NCI-H1048 (cell line): ENCODE results near the gene RHOF.
"Not testable (repeated sequence)": the region's sequence is repeated elsewhere in the genome, so short reads cannot be mapped to it uniquely, and the experiment has no call there.

Experiments used
- DNase-seq: peaks from one replicate; lab custom pipeline; 2025; lab: John Stamatoyannopoulos, UW

The RHOF gene

DNA sequence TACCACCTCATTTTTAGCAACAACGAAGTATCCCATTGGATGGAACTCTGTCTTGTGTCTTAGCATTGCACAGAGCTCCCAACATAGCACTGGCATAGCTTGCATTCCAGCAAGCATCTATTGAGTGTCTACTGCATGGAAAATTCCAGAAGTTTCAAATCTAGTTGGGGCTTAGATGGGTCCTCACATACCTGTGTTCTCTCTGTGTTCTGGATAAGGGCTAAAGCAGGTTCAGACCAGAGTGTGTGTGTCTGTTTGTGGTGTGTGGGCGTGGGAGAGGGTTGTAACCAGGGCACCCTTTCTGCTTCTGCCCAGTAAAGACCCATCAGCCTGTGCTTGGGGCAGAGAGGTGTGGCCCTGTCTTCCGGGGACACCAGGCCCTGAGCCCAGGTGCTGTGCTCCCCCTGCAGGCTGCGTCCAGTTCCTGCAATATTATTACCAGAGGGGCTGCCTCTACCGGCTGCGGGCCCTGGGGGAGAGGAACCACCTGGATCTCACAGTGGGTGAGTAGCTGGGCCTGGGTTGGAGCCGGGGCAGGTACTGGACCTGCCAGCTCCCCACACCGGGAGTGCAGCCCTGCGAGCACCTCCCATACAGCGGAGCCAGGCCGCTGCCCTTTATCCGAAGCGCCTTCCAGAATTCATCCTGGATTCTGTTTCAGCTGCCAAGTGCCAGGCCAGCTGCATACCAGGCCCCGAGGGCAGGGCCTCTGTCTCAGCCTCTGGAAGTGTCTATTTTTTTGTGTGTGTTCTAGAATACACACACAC is 20.3 kb downstream of the RHOF start:
- no peak for DNase-seq

- DNase-seq = no peak
These were observed 22.5 kb downstream of the RHOF start for GRCh38 chr12:121770813-121771625.

GRCh38 chr12:121770388-121770787 is 23.1 kb downstream of the RHOF start:
- no peak for DNase-seq

- no peak for DNase-seq
These were observed 23.6 kb downstream of the RHOF start for GRCh38 chr12:121769831-121770301.

- DNase-seq = no peak
These were observed 24.1 kb downstream of the RHOF start for GRCh38 chr12:121769297-121769830.

DNA sequence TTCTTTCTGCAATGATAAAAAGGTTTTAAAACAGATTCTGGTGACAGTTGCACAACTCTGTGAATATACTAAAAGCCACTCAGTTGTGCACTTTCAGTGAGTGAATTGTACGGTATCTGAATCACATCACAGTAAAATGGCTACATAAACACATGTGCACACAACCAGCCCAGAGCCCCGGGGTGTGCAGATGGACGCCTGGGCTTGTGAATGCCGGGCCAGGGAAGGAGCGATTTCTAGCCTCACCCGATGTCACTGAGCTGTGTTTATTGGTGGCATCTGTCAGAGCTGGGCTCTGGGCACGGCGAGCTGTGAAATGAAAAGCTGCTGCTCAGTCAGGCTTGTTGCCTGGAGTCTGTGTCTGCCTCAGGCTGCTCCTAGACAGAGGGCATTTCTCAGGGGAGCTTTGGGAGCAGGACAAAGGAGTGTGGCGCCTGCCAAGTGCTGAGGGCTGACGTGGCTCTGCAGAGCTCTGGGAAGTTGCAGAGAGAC is 25.9 kb downstream of the RHOF start:
- DNase-seq = no peak

GRCh38 chr12:121766290-121767039 is 27.0 kb downstream of the RHOF start:
- DNase-seq = no peak

DNA sequence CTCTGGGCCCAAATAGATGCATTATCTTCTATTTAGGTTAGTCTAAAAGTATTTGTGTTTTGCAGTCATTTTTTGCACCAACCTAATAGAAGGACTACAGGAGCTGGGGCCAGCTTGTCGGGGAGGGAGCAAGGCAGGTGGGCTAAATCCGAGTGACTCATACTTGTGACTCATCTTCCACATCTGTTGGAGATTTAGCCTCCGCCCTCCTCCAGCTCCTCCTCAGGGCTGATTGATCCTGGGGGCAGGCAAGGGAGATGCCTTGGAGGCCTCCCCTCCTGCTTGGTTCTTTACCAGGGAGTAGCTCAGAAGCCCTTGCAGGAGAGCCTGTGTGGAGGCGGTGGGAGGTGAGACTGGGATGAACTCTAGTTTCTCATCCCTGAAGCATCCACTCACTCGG is 27.9 kb downstream of the RHOF start:
- no peak for DNase-seq

DNA sequence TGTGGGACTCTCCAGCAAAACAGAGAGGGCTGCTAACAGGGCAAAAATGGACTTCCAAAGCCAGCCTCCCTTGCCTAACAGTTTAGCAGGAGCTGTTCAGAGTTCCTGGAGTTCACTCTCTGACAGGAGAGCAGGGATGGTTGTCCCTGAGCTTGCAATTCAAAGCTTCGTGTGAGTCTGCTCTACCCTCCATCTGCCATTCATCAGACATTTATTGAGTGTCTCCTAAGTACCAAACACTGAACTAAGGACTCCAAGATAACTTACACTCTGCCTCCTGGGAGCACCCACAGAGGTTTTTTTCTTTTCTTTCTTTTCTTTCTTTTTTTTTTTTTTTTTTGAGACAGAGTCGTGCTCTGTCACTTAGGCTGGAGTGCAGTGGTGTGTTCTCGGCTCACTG is 28.7 kb downstream of the RHOF start:
- no peak for DNase-seq

GRCh38 chr12:121762269-121762668 is 31.2 kb downstream of the RHOF start:
- DNase-seq = no peak

GRCh38 chr12:121758536-121758935 is 35.0 kb downstream of the RHOF start:
- DNase-seq = not testable (repeated sequence)

DNA sequence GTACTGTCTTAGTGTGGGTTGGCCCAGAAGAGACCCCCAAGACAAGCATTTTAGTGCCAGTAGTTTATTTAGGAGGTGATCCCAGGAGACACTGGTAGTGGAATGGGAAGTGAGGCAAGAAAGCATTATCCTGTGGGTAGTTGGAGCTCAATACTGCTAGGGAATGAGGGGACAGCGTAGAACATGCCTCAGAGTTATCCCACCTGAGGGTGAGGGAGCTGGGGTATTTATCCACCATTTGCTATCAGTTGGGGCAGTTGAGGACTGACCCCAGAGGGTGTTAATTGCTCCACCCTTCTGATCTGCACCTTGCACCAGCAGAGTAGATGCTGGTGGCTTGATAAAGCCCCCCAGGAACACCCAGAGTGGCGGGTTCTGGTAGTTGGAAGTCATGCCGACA is 37.9 kb downstream of the RHOF start:
- no peak for DNase-seq

GRCh38 chr12:121754836-121755235 is 38.7 kb downstream of the RHOF start:
- DNase-seq = no peak

DNA sequence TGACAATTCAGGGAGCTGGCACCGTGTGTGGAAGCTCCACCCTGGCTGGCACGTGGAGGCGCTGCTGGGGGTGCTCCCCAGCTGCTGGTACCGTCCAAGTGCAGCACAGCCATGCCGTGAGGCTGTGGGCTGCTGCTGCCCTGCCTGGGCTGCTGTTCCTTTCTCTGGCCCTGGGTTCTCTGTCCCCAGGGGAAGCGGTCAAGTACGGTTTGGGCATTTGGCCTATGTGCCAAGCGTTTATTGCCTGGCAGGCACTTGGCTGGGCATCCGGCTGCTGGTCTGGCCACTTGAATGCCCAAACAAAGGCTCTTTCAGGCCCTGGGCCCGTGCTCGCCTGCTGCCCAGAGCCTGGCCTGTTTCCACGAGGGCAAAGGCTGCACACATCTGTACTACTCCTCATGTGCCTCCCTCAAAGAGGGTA is 39.6 kb downstream of the RHOF start:
- DNase-seq = no peak

DNA sequence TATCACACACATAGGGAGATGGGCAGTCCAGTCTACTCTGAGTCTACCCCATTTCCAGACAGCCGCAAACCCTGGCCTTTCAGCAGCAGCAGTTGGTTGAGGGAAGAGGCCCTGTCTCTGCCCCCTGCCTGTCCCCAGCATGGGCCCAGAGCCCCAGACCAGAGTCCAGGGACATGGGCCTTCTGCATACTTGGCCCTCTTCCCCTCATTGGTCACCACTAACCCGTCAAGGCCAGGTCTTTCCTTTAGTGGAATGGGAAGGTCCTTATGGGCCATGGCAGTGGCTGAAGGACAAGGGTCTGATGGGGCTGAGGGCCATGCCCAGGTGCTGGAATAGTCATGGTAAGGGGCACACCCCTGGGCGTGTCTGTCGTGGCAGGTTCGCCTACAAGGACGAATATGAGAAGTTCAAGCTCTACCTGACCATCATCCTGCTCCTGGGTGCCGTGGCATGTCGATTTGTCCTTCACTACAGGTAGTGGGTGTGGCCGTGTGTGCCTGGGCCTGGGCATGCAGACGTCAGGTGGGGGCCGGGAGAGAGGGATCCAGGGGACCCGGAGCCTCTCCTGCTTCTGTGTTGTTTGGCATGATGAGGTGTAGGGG is 41.6 kb downstream of the RHOF start:
- no peak for DNase-seq

DNA sequence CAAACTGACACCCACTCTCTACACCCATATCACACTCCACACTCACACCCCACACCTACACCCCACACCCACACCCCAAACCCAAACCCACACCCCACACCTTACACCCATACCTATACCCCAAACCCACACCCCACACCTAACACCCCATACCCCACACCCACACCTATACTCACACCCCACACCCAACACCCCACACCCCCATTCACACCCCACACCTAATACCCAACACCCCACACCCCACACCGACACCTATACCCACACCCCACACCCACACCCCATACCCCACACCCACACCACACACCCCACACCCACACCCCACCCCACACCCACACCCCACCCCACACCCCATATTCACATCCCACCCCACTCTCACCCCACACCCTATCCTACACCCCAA is 42.5 kb downstream of the RHOF start:
- DNase-seq = no peak

GRCh38 chr12:121750507-121750955 is 43.0 kb downstream of the RHOF start:
- no peak for DNase-seq

- no peak for DNase-seq
These were observed 44.2 kb downstream of the RHOF start for GRCh38 chr12:121749267-121749666.

DNA sequence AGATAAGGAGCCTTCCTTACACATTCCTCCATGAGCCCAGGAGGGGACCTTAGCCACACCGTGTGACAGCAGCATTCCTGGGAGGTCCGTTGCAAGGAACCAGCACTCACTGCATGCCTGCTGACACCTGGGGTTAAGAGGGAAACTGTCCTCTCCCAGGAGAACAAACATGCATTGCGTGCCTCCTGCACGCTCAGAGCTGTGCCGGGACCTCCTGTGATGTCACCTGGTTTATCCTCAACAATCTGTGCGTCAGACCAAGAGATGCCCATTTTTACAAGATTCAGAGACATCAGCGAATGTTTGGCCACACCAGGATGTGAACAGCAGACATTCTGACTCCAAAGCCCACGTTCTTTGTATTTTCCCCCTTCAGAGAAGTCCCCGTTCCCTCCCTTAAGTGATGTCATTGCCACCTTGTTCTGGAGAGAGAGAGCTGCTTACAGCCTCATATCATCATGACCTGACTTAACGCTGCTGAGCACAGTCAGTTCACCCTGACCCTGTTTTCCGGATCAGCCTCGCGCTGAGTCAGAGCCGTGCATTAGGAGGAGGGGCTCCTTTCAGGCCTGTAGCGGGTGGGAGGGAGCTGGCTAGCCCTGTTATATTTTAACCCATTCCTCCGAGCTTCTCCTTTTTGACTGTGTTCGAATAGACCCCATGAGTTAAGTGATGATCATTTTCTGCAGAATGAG is 44.8 kb downstream of the RHOF start:
- no peak for DNase-seq

DNA sequence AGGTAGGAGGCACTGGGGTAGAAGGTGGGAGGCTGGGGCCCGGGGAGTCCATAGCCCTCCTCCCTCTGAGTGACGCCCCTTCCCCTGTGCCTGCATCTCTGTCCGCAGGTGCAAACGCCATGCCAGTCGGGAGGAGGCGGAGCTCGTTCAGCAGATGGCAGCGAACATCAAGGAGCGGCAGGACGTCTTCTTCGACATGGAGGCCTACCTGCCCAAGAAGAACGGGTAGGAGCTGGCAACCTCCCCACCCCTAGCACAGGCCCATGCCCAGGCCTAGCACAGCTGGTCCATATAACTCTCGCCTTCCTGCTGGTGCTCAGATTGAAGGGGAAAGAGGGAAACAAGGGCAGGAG is 45.3 kb downstream of the RHOF start:
- DNase-seq = no peak

DNA sequence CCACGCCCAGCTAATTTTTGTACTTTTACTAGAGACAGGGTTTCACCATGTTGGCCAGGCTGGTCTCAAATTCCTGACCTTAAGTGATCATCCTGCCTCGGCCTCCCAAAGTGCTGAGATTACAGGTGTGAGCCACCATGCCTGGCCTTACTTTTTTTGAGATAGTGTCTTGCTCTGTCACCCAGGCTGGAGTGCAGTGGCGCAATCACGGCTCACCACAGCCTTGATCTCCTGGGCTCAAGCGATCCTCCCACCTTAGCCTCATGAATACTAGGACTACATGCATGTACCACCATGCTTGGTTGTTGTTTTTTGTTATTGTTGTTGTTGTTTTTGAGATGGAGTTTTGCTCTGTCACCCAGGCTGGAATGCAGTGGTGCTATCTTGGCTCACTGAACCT is 47.9 kb downstream of the RHOF start:
- DNase-seq = not testable (repeated sequence)
